HG02798 (cell line): Measurements from ENCODE around the gene FUT7.
A peak's percentile ranks its signal among the peaks of the same experiment; 100 is the strongest.
"Not testable (repeated sequence)": the region's sequence is repeated elsewhere in the genome, so short reads cannot be mapped to it uniquely, and the experiment has no call there.

Experiments
- ATAC-seq: cut with Tn5 transposase; IDR thresholded peaks from one replicate; pipeline ENCODE4 v1.9.1; 2021; ENCODE audit warnings: mild to moderate bottlenecking; ENCODE audit not compliant: unreplicated experiment, poor library complexity

Gene FUT7

GRCh38 chr9:137007108-137007815 is 24.6 kb downstream of the FUT7 start:
- ATAC-seq, result no peak

- no peak for ATAC-seq
Observed at GRCh38 chr9:137006116-137007003, 25.5 kb downstream of the FUT7 start.

GRCh38 chr9:137004285-137004684 is 27.6 kb downstream of the FUT7 start:
- ATAC-seq, result not testable (repeated sequence)

- ATAC-seq, result no peak
Observed at GRCh38 chr9:137002646-137003041, 29.2 kb downstream of the FUT7 start.

- no peak for ATAC-seq
Observed at GRCh38 chr9:137001857-137002645, 29.8 kb downstream of the FUT7 start.

- peak; percentile 81 for ATAC-seq
Observed at GRCh38 chr9:137000177-137000930, 31.5 kb downstream of the FUT7 start.

- no peak for ATAC-seq
Observed at GRCh38 chr9:136997830-136998234, 34.1 kb downstream of the FUT7 start.

GRCh38 chr9:136997371-136997770 is 34.5 kb downstream of the FUT7 start:
- no peak for ATAC-seq

GRCh38 chr9:136996361-136997292 is 35.3 kb downstream of the FUT7 start, which contains the start of gene CLIC3:
Gene CLIC3 (minus strand): TSS chr9:136996568. CDS start chr9:136996543, 25 bp downstream.
- no peak for ATAC-seq

- ATAC-seq, result no peak
Observed at GRCh38 chr9:136995772-136996311, 36.0 kb downstream of the FUT7 start.

- ATAC-seq, result no peak
Observed at GRCh38 chr9:136995362-136995761, 36.5 kb downstream of the FUT7 start.

- ATAC-seq, result no peak
Observed at GRCh38 chr9:136994888-136995230, 37.0 kb downstream of the FUT7 start.

GRCh38 chr9:136994180-136994887 is 37.6 kb downstream of the FUT7 start:
- ATAC-seq, result no peak

GRCh38 chr9:136992819-136993369 is 39.0 kb downstream of the FUT7 start:
- ATAC-seq, result no peak

GRCh38 chr9:136991993-136992818 is 39.7 kb downstream of the FUT7 start, which contains the start of gene PAXX:
Gene PAXX (plus strand): TSS chr9:136992422. CDS start chr9:136992444, 22 bp downstream.
- ATAC-seq, result peak; percentile 89

GRCh38 chr9:136990242-136990911 is 41.5 kb downstream of the FUT7 start:
- no peak for ATAC-seq
